A549 (cell line): Measurements from ENCODE around the gene JAML. TPM values are rescaled to one million over a fixed set of nuclear protein-coding genes. Genes with fewer than 3 reads are reported as not detected.

Source experiments
- ATAC-seq, 2 experiments: fragments of 200-7000 bp in 1 of 2; fragments of >200 bp in 1 of 2; cut with Nextera tagmentation in 1 of 2; cut with Tn5 transposase in 1 of 2; 3 replicates each; pipeline versions ENCODE4 v1.8.0 to v1.9.1; 2018 to 2020; ENCODE audit warnings: mild to moderate bottlenecking in 1 of 2, moderate library complexity in 1 of 2
- CTCF ChIA-PET: fragments of 300-600 bp; sonication (Branson Sonifier 250); formaldehyde crosslinking; extraction: SDS; loops from one replicate; lab custom pipeline; 2021; ENCODE audit warnings: antibody characterized with exemption, inconsistent platforms; lab: Yijun Ruan, JAX
- POLR2A ChIA-PET: fragments of 350-600 bp; formaldehyde crosslinking; extraction: SDS; loops from one replicate; lab custom pipeline; 2021; ENCODE audit warnings: antibody characterized with exemption, inconsistent platforms; lab: Yijun Ruan, JAX
- DNase-seq, 2 experiments: peaks; one replicate each; pipeline versions ENCODE4 v3.0.0 to v3.0.0-alpha.2; 2011 to 2016; ENCODE audit warnings: low read depth in 1 of 2, low spot score in 1 of 2
- FAIRE-seq: peaks from 2 replicates; lab custom pipeline; 2011; peaks lifted over from hg19 to GRCh38; lab: Jason Lieb, UNC
- H3K27ac ChIP-seq, 2 experiments: fragments of >200 bp; sonication (Bioruptor Twin); formaldehyde crosslinking; 3 replicates each; pipeline ENCODE4 v1.5.1; 2016 to 2017
- H3K4me1 ChIP-seq: fragments of >200 bp; sonication (Bioruptor Twin); formaldehyde crosslinking; 3 replicates; pipeline ENCODE4 v1.6.1; 2016
- H3K4me2 ChIP-seq: fragments of >200 bp; sonication (Bioruptor Twin); formaldehyde crosslinking; 3 replicates; pipeline ENCODE4 v1.6.1; 2016
- H3K4me3 ChIP-seq: fragments of >200 bp; sonication (Bioruptor Twin); formaldehyde crosslinking; 3 replicates; pipeline ENCODE4 v1.5.1; 2016
- H3K9me3 ChIP-seq: fragments of >200 bp; sonication (Bioruptor Twin); formaldehyde crosslinking; 3 replicates; pipeline ENCODE4 v1.6.1; 2016
- BHLHE40 ChIP-seq: IDR thresholded peaks from 2 replicates; pipeline ENCODE4 v1.6.1; 2012; ENCODE audit warnings: low read depth, low read length, inconsistent platforms
- CEBPB ChIP-seq, 2 experiments: fragments of >200 bp in 1 of 2; sonication (Bioruptor Twin) in 1 of 2; formaldehyde crosslinking in 1 of 2; IDR thresholded peaks; 2 replicates each; pipeline ENCODE4 v1.6.1; 2012 to 2016
- CHD2 ChIP-seq: fragments of 150-350 bp; IDR thresholded peaks from 2 replicates; pipeline ENCODE4 v1.6.1; 2014; ENCODE audit warnings: low read length; ENCODE audit not compliant: partially characterized antibody
- CHD4 ChIP-seq: fragments of 200-600 bp; sonication (generic); IDR thresholded peaks from 2 replicates; pipeline ENCODE4 v1.6.1; 2016; ENCODE audit warnings: antibody characterized with exemption, mild to moderate bottlenecking, borderline replicate concordance
- ESRRA ChIP-seq: fragments of 150-350 bp; IDR thresholded peaks from 2 replicates; pipeline ENCODE4 v1.6.1; 2014; ENCODE audit warnings: mild to moderate bottlenecking, low read length, borderline replicate concordance
- FOSB ChIP-seq: fragments of 250-450 bp; sonication (Bioruptor Pico); IDR thresholded peaks from 2 replicates; pipeline ENCODE4 v1.5.0; 2020; ENCODE audit warnings: mild to moderate bottlenecking, moderate library complexity
- FOSL2 ChIP-seq, 2 experiments: fragments of 450-650 bp in 1 of 2; fragments of >200 bp in 1 of 2; sonication (Bioruptor Twin) in 1 of 2; formaldehyde crosslinking; IDR thresholded peaks; 2 replicates each; pipeline versions ENCODE4 v1.5.0 to v1.6.1; 2016 to 2020; ENCODE audit warnings: mild to moderate bottlenecking in 1 of 2, moderate library complexity in 1 of 2
- FOXS1 ChIP-seq: fragments of 250-450 bp; sonication (Bioruptor Pico); IDR thresholded peaks from 2 replicates; pipeline ENCODE4 v1.5.0; 2020; ENCODE audit warnings: mild to moderate bottlenecking, moderate library complexity
- HDAC2 ChIP-seq: fragments of 200-600 bp; sonication (generic); IDR thresholded peaks from 2 replicates; pipeline ENCODE4 v1.6.1; 2016
- HOXA7 ChIP-seq: fragments of 250-450 bp; sonication (Bioruptor Pico); IDR thresholded peaks from 2 replicates; pipeline ENCODE4 v1.5.0; 2020; ENCODE audit warnings: mild to moderate bottlenecking, moderate library complexity
- HOXB5 ChIP-seq: fragments of 250-450 bp; sonication (Bioruptor Pico); IDR thresholded peaks from 2 replicates; pipeline ENCODE4 v1.5.0; 2020; ENCODE audit warnings: mild to moderate bottlenecking, moderate library complexity
- JUNB ChIP-seq: fragments of >200 bp; sonication (Bioruptor Twin); formaldehyde crosslinking; IDR thresholded peaks from 2 replicates; pipeline ENCODE4 v1.6.1; 2016
- MAFK ChIP-seq: fragments of 450-650 bp; IDR thresholded peaks from 2 replicates; pipeline ENCODE4 v1.6.1; 2014; ENCODE audit not compliant: partially characterized antibody
- MAZ ChIP-seq: fragments of 150-350 bp; IDR thresholded peaks from 2 replicates; pipeline ENCODE4 v1.6.1; 2014; ENCODE audit warnings: antibody characterized with exemption, low read depth, low read length, borderline replicate concordance
- MYC ChIP-seq: IDR thresholded peaks from 2 replicates; pipeline ENCODE4 v1.6.1; 2012; ENCODE audit warnings: mild to moderate bottlenecking, inconsistent platforms, low read length, improper control_type of control experiment, borderline replicate concordance
- NPAS2 ChIP-seq: fragments of 250-450 bp; sonication (Bioruptor Pico); IDR thresholded peaks from 2 replicates; pipeline ENCODE4 v1.8.0; 2022; ENCODE audit warnings: mild to moderate bottlenecking, moderate library complexity, borderline replicate concordance
- NR3C1 ChIP-seq: fragments of >200 bp; sonication (Bioruptor Twin); formaldehyde crosslinking; IDR thresholded peaks from 3 replicates; pipeline ENCODE4 v1.6.1; 2017
- PHF8 ChIP-seq: fragments of 200-600 bp; sonication (generic); IDR thresholded peaks from 2 replicates; pipeline ENCODE4 v1.6.1; 2016; ENCODE audit warnings: low read depth, mild to moderate bottlenecking, antibody characterized with exemption, moderate library complexity, borderline replicate concordance
- POLR2A ChIP-seq: IDR thresholded peaks from 2 replicates; pipeline ENCODE4 v1.6.1; 2012; ENCODE audit warnings: mild to moderate bottlenecking, low read length
- RARB ChIP-seq: fragments of 250-450 bp; sonication (Bioruptor Pico); IDR thresholded peaks from 2 replicates; pipeline ENCODE4 v1.8.0; 2021; ENCODE audit warnings: mild to moderate bottlenecking, moderate library complexity
- SREBF2 ChIP-seq: fragments of 450-650 bp; IDR thresholded peaks from 2 replicates; pipeline ENCODE4 v1.6.1; 2014; ENCODE audit warnings: mild to moderate bottlenecking, moderate library complexity
- ZFP36 ChIP-seq: fragments of 450-650 bp; IDR thresholded peaks from 2 replicates; pipeline ENCODE4 v1.6.1; 2014; ENCODE audit warnings: borderline replicate concordance; ENCODE audit not compliant: partially characterized antibody
- WGBS: methylation state at CpG from one replicate; pipeline ENCODE4 v1.1.6; 2017; ENCODE audit errors: missing lambda C conversion rate; 5-methylcytosine and 5-hydroxymethylcytosine counted together
- polyA plus RNA-seq, 4 experiments: library from polyadenylated mRNA; depleted of rRNA in 3 of 4; stranded (reverse); fragments of >200 nt; fragmentation: RNase III in 1 of 4; extraction: RNeasy Plus Mini Kit Qiagen cat#74134 plus additional on column Dnase treatment in 1 of 4; gene quantifications; 2 replicates in 3 of 4; 3 replicates in 1 of 4; pipeline ENCODE4 v1.2.3, GENCODE V29; 2011 to 2017
- TF ChIP-seq, protein P1 (sequence below): fragments of 250-450 bp; sonication (Bioruptor Pico); IDR thresholded peaks from 2 replicates; pipeline ENCODE4 v1.5.0; 2021; ENCODE audit warnings: mild to moderate bottlenecking, moderate library complexity, borderline replicate concordance

Gene JAML
- polyA plus RNA-seq, 2 of the 4 experiments (the other 2 are of a cell fraction), result not detected

GRCh38 chr11:118163494-118163893 is 61.3 kb downstream of the JAML start:
- ATAC-seq, result no peak
- no peak for DNase-seq
- Histone ChIP-seq H3K4me2 (no peak overlapping the region), H3K4me1 (no peaks in the 10 kb centered on the region), H3K9me3 (no peaks in the 10 kb centered on the region), H3K4me3 (no peak overlapping the region), H3K27ac (no peak overlapping the region)
- no peak for TF ChIP-seq POLR2A
- TF ChIP-seq CHD2, result no peak
- TF ChIP-seq, protein P1, sequence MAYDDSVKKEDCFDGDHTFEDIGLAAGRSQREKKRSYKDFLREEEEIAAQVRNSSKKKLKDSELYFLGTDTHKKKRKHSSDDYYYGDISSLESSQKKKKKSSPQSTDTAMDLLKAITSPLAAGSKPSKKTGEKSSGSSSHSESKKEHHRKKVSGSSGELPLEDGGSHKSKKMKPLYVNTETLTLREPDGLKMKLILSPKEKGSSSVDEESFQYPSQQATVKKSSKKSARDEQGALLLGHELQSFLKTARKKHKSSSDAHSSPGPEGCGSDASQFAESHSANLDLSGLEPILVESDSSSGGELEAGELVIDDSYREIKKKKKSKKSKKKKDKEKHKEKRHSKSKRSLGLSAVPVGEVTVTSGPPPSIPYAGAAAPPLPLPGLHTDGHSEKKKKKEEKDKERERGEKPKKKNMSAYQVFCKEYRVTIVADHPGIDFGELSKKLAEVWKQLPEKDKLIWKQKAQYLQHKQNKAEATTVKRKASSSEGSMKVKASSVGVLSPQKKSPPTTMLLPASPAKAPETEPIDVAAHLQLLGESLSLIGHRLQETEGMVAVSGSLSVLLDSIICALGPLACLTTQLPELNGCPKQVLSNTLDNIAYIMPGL (CRISPR knock-in tag), result no peak
- TF ChIP-seq HDAC2, result no peak
- FAIRE-seq, result no peak
- ChIA-PET POLR2A (no interaction called here), CTCF (interaction anchor here (11.1 kb wide), 1 partner anchor 20 kb away, joined by 165 read pairs; no protein-coding TSS in a partner anchor)
- WGBS, result 50% methylated on average over 5 of the region's 5 CpGs

DNA sequence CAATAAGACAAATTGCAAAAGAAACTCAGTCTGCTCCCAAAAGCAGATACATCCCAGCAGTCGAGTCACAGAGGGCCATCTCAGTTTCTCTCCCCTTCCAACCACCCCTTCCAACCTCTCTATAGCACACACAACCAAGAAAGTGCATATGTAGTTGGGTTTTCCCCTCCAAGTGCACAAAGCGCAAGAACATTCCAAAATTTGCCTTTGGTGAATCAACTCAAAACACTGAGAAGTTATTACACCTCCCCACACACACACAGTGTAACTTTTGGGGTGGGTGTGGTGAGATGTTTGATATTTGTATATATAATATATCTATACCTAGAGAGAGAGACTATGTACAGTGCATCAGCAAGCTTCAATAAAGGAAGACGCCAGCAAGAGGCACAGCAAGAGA is 62.0 kb downstream of the JAML start:
- CTCF ChIA-PET, result interaction anchor here (1.3 to 11.1 kb wide), 2 partner anchors 8 to 19 kb away, joined by 7 to 165 read pairs; no protein-coding TSS in a partner anchor
- DNase-seq (no peak), ATAC-seq (no peak), FAIRE-seq (no peak)
- POLR2A ChIA-PET, result no interaction called here
- Histone ChIP-seq H3K4me2 (no peak overlapping the region), H3K4me1 (no peaks in the 10 kb centered on the region), H3K9me3 (no peaks in the 10 kb centered on the region), H3K27ac (no peak overlapping the region), H3K4me3 (no peak overlapping the region)
- WGBS, result 40% methylated on average over 3 of the region's 3 CpGs
- TF ChIP-seq CEBPB (IDR thresholded peaks at IDR 0.05) (no peak), ESRRA (no peak), BHLHE40 (no peak), NR3C1 (no peak), SREBF2 (no peak), FOSL2 (IDR thresholded peaks at IDR 0.05) (no peak), FOSL2 (CRISPR knock-in tag; IDR thresholded peaks at IDR 0.05) (no peak)

DNA sequence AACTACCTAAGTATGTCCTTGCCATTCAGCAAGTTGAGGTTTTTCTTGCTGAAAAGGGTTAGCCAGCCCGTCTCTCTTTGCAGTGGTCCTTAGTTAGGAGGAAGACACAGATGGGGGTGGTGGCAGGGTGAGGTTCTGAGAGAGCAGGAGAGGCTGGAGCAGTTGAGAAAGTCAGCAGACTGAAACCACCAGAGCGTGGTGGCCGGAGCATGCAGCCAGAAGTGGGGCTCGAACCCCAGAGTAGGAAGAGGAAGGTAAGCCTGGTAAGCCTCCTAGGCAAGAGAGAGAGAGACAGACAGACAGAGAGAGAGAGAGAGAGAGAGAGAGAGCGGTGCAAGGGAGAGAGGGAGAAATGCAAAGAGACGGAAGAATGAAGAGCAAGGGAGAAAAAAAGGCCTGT is 63.0 kb downstream of the JAML start:
- Histone ChIP-seq H3K4me3 (no peak overlapping the region), H3K9me3 (no peaks in the 10 kb centered on the region), H3K4me1 (no peaks in the 10 kb centered on the region), H3K27ac (no peak overlapping the region), H3K4me2 (no peak overlapping the region)
- no peak for DNase-seq
- 29% methylated on average over 6 of the region's 6 CpGs for WGBS
- FAIRE-seq, result no peak
- no peak for ATAC-seq
- TF ChIP-seq FOSL2 (IDR thresholded peaks at IDR 0.05) (no peak), FOSL2 (CRISPR knock-in tag; IDR thresholded peaks at IDR 0.05) (no peak), PHF8 (no peak), MYC (no peak), FOXS1 (CRISPR knock-in tag) (no peak)
- CTCF ChIA-PET, result interaction anchor here (1.3 kb wide), 1 partner anchor 9 kb away, joined by 7 read pairs; no protein-coding TSS in a partner anchor
- POLR2A ChIA-PET, result no interaction called here

- WGBS, result 23% methylated on average over 5 of the region's 10 CpGs
- POLR2A ChIA-PET, result no interaction called here
- ATAC-seq, result no peak
- Histone ChIP-seq H3K4me2 (no peak overlapping the region), H3K9me3 (no peaks in the 10 kb centered on the region), H3K27ac (no peak overlapping the region), H3K4me1 (no peaks in the 10 kb centered on the region; the same call in 2 of the 3 replicates), H3K4me3 (no peak overlapping the region)
- CTCF ChIA-PET, result interaction anchor here (2.7 to 7.1 kb wide), 3 partner anchors 13 to 41 kb away, joined by 6 to 76 read pairs (median 14); no protein-coding TSS in a partner anchor
- no peak for TF ChIP-seq CHD4
- TF ChIP-seq MAZ, result no peak
- TF ChIP-seq ESRRA, result no peak
- TF ChIP-seq CEBPB (IDR thresholded peaks at IDR 0.05), result no peak
- TF ChIP-seq HOXA7 (CRISPR knock-in tag), result no peak
- no peak for TF ChIP-seq HOXB5
- TF ChIP-seq JUNB, result no peak
- TF ChIP-seq FOSL2 (IDR thresholded peaks at IDR 0.05), result no peak
- no peak for TF ChIP-seq FOSL2 (CRISPR knock-in tag; IDR thresholded peaks at IDR 0.05)
- no peak for TF ChIP-seq FOSB (CRISPR knock-in tag)
- no peak for TF ChIP-seq NPAS2 (CRISPR knock-in tag)
- no peak for TF ChIP-seq ZFP36
- TF ChIP-seq SREBF2, result no peak
- TF ChIP-seq RARB (CRISPR knock-in tag), result no peak
- no peak for TF ChIP-seq MAFK
- no peak for DNase-seq
- no peak for FAIRE-seq
These were observed 67.5 kb downstream of the JAML start for GRCh38 chr11:118157186-118157895.
